Measurements from ENCODE around the gene SLC6A11. TPM values are rescaled to one million over a fixed set of nuclear protein-coding genes. Genes with fewer than 3 reads are reported as not detected.

Gene SLC6A11
- total and polyA plus RNA-seq, 2 of the 8 experiments (the other 6 are each of a cell fraction or from before 2014, with no cell fraction given) = 0.78 to 1.5 TPM

GRCh38 chr3:10822055-10822454 is 6.0 kb downstream of the SLC6A11 start:
- Histone ChIP-seq H3K14ac (ENCODE audit: insufficient read length) (no peak overlapping the region), H2BK15ac (ENCODE audit: low read length) (no peak overlapping the region), H2AFZ (ENCODE audit: low read length) (no peak overlapping the region), H2BK12ac (ENCODE audit: low read depth, low read length) (no peak overlapping the region), H3K4me3 (ENCODE audit: extremely low read depth in 1 of 4, insufficient read depth in 2 of 4, low read depth in 3 of 4, low read length in 4 of 4) (no peak overlapping the region), H4K20me1 (replicated peaks in 1 of 2; ENCODE audit: control insufficient read depth in 1 of 2, insufficient read depth in 2 of 2, low read length in 2 of 2) (no peaks in the 10 kb centered on the region), H4K8ac (ENCODE audit: extremely low read depth, insufficient read depth, low read length) (no peak overlapping the region), H4K5ac (ENCODE audit: insufficient read length, low read depth, low read length) (no peak overlapping the region), H3K23ac (ENCODE audit: insufficient read length) (no peak overlapping the region), H3K4me2 (ENCODE audit: insufficient read depth in 1 of 2, low read depth in 2 of 2, low read length in 2 of 2) (no peak overlapping the region), H3K4me1 (replicated peaks in 1 of 4; ENCODE audit: control insufficient read depth in 3 of 4, insufficient read depth in 4 of 4, low read length in 3 of 4) (no peaks in the 10 kb centered on the region), H2BK5ac (ENCODE audit: low read depth, low read length) (no peak overlapping the region), H3K4ac (replicated peaks; ENCODE audit: insufficient read length, low read depth, low read length) (no peak overlapping the region), H2AK5ac (ENCODE audit: low read depth, low read length) (no peak overlapping the region), H3K9me3 (ENCODE audit: insufficient read depth in 2 of 2, low read depth in 1 of 2, low read length in 1 of 2) (no peaks in the 10 kb centered on the region), H3K79me2 (ENCODE audit: control insufficient read depth in 1 of 2, insufficient read depth in 2 of 2, low read length in 2 of 2) (no peaks in the 10 kb centered on the region), H3K27ac (ENCODE audit: low read depth, low read length) (no peak overlapping the region), H2BK20ac (ENCODE audit: low read length) (no peak overlapping the region), H3K9ac (replicated peaks in 1 of 4; ENCODE audit: extremely low read depth in 1 of 4, low read depth in 3 of 4, low read length in 3 of 4) (no peak overlapping the region), H3K36me3 (ENCODE audit: control insufficient read depth in 2 of 4, insufficient read depth in 4 of 4, low read length in 3 of 4) (no peaks in the 10 kb centered on the region), H3K27me3 (replicated peaks in 1 of 4; ENCODE audit: control insufficient read depth in 3 of 4, extremely low read depth in 1 of 4, insufficient read depth in 3 of 4, low read length in 3 of 4) (peaks cover 0 to 7% (median 7%) of the 10 kb centered on the region in 4 experiments; a peak in 6 of 7 replicates), H4K91ac (replicated peaks; ENCODE audit: insufficient read length, low read length) (no peak overlapping the region), H3K23me2 (ENCODE audit: low read depth, low read length) (no peaks in the 10 kb centered on the region), H3K56ac (replicated peaks; ENCODE audit: insufficient read length, low read depth, low read length) (no peak overlapping the region), H3K18ac (ENCODE audit: extremely low read depth, low read length) (no peak overlapping the region), H2BK120ac (replicated peaks; ENCODE audit: low read depth, low read length) (no peak overlapping the region), H3K79me1 (ENCODE audit: low read depth, low read length) (no peaks in the 10 kb centered on the region)
- FAIRE-seq (no peak), DNase-seq (ENCODE audit: low read depth in 1 of 2, low spot score in 2 of 2) (no peak)
- no peak for TF ChIP-seq CBX5 (IDR thresholded peaks at IDR 0.05; ENCODE audit: low read depth, low read length)
- ChIA-PET CTCF (ENCODE audit: partially characterized antibody) (interaction anchor here (1.0 to 1.5 kb wide), 2 partner anchors 21 to 49 kb away, joined by 3 read pairs; no protein-coding TSS in a partner anchor), POLR2A (ENCODE audit: partially characterized antibody) (no interaction called here)
- WGBS, 2 experiments (ENCODE audit: extremely low coverage in 1 of 2, insufficient coverage in 1 of 2, insufficient read length in 1 of 2, insufficient replicate concordance in 2 of 2, low coverage in 1 of 2, low lambda C conversion rate in 2 of 2, missing lambda C conversion rate in 1 of 2) = 87% methylated on average over 5 of the region's 5 CpGs; no CpG with 5 or more reads in 1 of the 2 experiments

All from H1 (cell line).